K562 treated with DMSO at 1 percent for 24 hours (cell line): Measurements from ENCODE around the gene IZUMO4. TPM values are rescaled to one million over a fixed set of nuclear protein-coding genes. Genes with fewer than 3 reads are reported as not detected.

ENCODE experiments used
- total RNA-seq: library from RNA; unstranded; fragments of 300-600 nt; gene quantifications from 2 replicates; pipeline ENCODE4 v1.2.3, GENCODE V29; 2022; ENCODE audit warnings: low read depth; ENCODE audit not compliant: insufficient read depth

IZUMO4 gene, protein sequence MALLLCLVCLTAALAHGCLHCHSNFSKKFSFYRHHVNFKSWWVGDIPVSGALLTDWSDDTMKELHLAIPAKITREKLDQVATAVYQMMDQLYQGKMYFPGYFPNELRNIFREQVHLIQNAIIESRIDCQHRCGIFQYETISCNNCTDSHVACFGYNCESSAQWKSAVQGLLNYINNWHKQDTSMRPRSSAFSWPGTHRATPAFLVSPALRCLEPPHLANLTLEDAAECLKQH
- 1.2 and 1.5 TPM in 2 replicates for total RNA-seq

GRCh38 chr19:2096480-2097202, at the start of gene IZUMO4:
Gene IZUMO4 (plus strand): TSS chr19:2096915. CDS start chr19:2096946, 31 bp downstream.

GRCh38 chr19:2050991-2051772, 45.5 kb upstream of the IZUMO4 start, which contains the start of gene MKNK2:
Gene MKNK2 (minus strand): TSS chr19:2051244. CDS start chr19:2050851, 393 bp downstream.

GRCh38 chr19:2096034-2096479, 658 bp upstream of the IZUMO4 start, which contains the start of gene MOB3A:
Gene MOB3A (minus strand): TSS chr19:2096326. CDS start chr19:2078560, 17,766 bp downstream.

Other genes with a start within 250 kb of the IZUMO4 start
- 37.0 and 38.1 TPM in 2 replicates for gene REXO1, start 248.4 kb upstream of the IZUMO4 start, total RNA-seq
- gene KLF16, start 233.3 kb upstream of the IZUMO4 start, total RNA-seq, result 24.2 and 32.4 TPM in 2 replicates
- gene ABHD17A, start 211.4 kb upstream of the IZUMO4 start, total RNA-seq, result 230 and 249 TPM in 2 replicates
- gene ADAT3, start 191.5 kb upstream of the IZUMO4 start, total RNA-seq, result 29.8 and 34.6 TPM in 2 replicates
- 71.3 and 85.5 TPM in 2 replicates for gene SCAMP4, start 191.5 kb upstream of the IZUMO4 start, total RNA-seq
- 107 and 137 TPM in 2 replicates for gene CSNK1G2, start 155.7 kb upstream of the IZUMO4 start, total RNA-seq
- 117 and 126 TPM in 2 replicates for gene BTBD2, start 81.2 kb upstream of the IZUMO4 start, total RNA-seq
- 395 and 452 TPM in 2 replicates for gene MKNK2, start 45.7 kb upstream of the IZUMO4 start, total RNA-seq
- gene MOB3A, start 589 bp upstream of the IZUMO4 start, total RNA-seq, result 16.0 and 19.2 TPM in 2 replicates
- 126 and 128 TPM in 2 replicates for gene AP3D1, start 54.7 kb downstream of the IZUMO4 start, total RNA-seq
- 44.4 and 47.7 TPM in 2 replicates for gene DOT1L, start 67.0 kb downstream of the IZUMO4 start, total RNA-seq
- 182 and 187 TPM in 2 replicates for gene PLEKHJ1, start 139.4 kb downstream of the IZUMO4 start, total RNA-seq
- 110 and 119 TPM in 2 replicates for gene SF3A2, start 139.9 kb downstream of the IZUMO4 start, total RNA-seq
- gene AMH, start 152.4 kb downstream of the IZUMO4 start, total RNA-seq, result 36.6 and 42.4 TPM in 2 replicates
- 0.89 TPM in 1 of 2 replicates, not detected in the other for gene JSRP1, start 159.5 kb downstream of the IZUMO4 start, total RNA-seq
- 0.09 and 0.31 TPM in 2 replicates for gene PEAK3, start 185.3 kb downstream of the IZUMO4 start, total RNA-seq
- gene LINGO3, start 211.2 kb downstream of the IZUMO4 start, total RNA-seq, result 1.3 and 1.7 TPM in 2 replicates
- gene LSM7, start 231.7 kb downstream of the IZUMO4 start, total RNA-seq, result 340 and 353 TPM in 2 replicates
- 67.1 and 84.5 TPM in 2 replicates for gene SPPL2B, start 231.8 kb downstream of the IZUMO4 start, total RNA-seq